HEK293T (cell line): ENCODE results near the gene DCAF17.

Experiments
- CTCF ChIA-PET: fragments of 350-600 bp; formaldehyde crosslinking; extraction: SDS; loops from one replicate; lab custom pipeline; 2021; ENCODE audit warnings: antibody characterized with exemption, inconsistent platforms; lab: Yijun Ruan, JAX
- POLR2A ChIA-PET: fragments of 350-600 bp; formaldehyde crosslinking; extraction: SDS; loops from one replicate; lab custom pipeline; 2020; ENCODE audit warnings: antibody characterized with exemption, inconsistent platforms; lab: Yijun Ruan, JAX
- DNase-seq: peaks from one replicate; pipeline ENCODE4 v3.0.0; 2012; ENCODE audit warnings: mixed read lengths; ENCODE audit errors: extremely low spot score
- ARNT ChIP-seq: fragments of 450-650 bp; IDR thresholded peaks from 2 replicates; pipeline ENCODE4 v1.6.1; 2017; ENCODE audit warnings: mild to moderate bottlenecking
- BHLHE40 ChIP-seq: fragments of 450-650 bp; IDR thresholded peaks from 2 replicates; pipeline ENCODE4 v1.6.1; 2016; ENCODE audit warnings: mild to moderate bottlenecking, moderate library complexity, borderline replicate concordance
- CTBP1 ChIP-seq: fragments of 450-650 bp; IDR thresholded peaks from 2 replicates; pipeline ENCODE4 v1.6.1; 2016; ENCODE audit warnings: borderline replicate concordance
- ELF4 ChIP-seq: fragments of 450-650 bp; IDR thresholded peaks from 2 replicates; pipeline ENCODE4 v1.6.1; 2017; ENCODE audit warnings: antibody characterized with exemption
- FOXA1 ChIP-seq: fragments of 450-650 bp; IDR thresholded peaks from 2 replicates; pipeline ENCODE4 v1.6.1; 2016; ENCODE audit warnings: mild to moderate bottlenecking
- FOXK2 ChIP-seq: fragments of 450-650 bp; IDR thresholded peaks from 2 replicates; pipeline ENCODE4 v1.6.1; 2016; ENCODE audit warnings: mild to moderate bottlenecking
- FOXM1 ChIP-seq: fragments of 450-650 bp; IDR thresholded peaks from 2 replicates; pipeline ENCODE4 v1.6.1; 2017; ENCODE audit warnings: mild to moderate bottlenecking, borderline replicate concordance
- HDGF ChIP-seq: fragments of 450-650 bp; IDR thresholded peaks from 2 replicates; pipeline ENCODE4 v1.6.1; 2017; ENCODE audit warnings: antibody characterized with exemption, borderline replicate concordance
- L3MBTL2 ChIP-seq: fragments of 450-650 bp; conservative IDR thresholded peaks from 2 replicates; pipeline ENCODE4 v1.6.1; 2016; ENCODE audit warnings: mild to moderate bottlenecking
- LEF1 ChIP-seq: fragments of 450-650 bp; IDR thresholded peaks from 2 replicates; pipeline ENCODE4 v1.6.1; 2017; ENCODE audit warnings: mild to moderate bottlenecking, borderline replicate concordance
- NFRKB ChIP-seq: fragments of 450-650 bp; IDR thresholded peaks from 2 replicates; pipeline ENCODE4 v1.6.1; 2016; ENCODE audit warnings: mild to moderate bottlenecking, moderate library complexity
- SP1 ChIP-seq: fragments of 450-650 bp; IDR thresholded peaks from 2 replicates; pipeline ENCODE4 v1.6.1; 2017
- SUZ12 ChIP-seq: fragments of 450-650 bp; IDR thresholded peaks from 2 replicates; pipeline ENCODE4 v1.6.1; 2016; ENCODE audit warnings: mild to moderate bottlenecking
- TARDBP ChIP-seq: fragments of 450-650 bp; IDR thresholded peaks from 2 replicates; pipeline ENCODE4 v1.6.1; 2016
- ZNF384 ChIP-seq: fragments of 450-650 bp; IDR thresholded peaks from 2 replicates; pipeline ENCODE4 v1.6.1; 2016
- TF ChIP-seq, protein P1 (sequence below): fragments of 450-650 bp; IDR thresholded peaks from 2 replicates; pipeline ENCODE4 v1.6.1; 2016

DCAF17 gene

DNA sequence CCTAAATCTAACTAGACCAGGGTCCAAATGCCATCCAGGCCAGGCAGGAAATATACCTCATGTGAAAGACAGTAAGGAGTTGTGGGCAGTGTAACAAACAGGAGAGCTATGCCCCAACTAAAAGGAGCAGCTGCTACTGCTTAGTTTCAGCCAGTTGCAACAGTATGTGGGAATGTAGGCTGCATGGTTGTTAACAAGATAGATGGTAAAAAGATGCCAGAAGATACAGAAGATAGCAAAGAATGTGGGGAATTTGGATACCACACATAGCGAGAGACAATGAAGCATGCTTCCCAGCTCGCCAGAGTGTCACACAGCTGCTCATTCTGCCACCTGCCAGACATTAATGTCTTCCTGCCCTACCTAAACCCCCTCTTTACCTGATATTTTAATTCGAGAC is 48.9 kb downstream of the DCAF17 start:
- no peak for DNase-seq
- CTCF ChIA-PET, result no interaction called here
- TF ChIP-seq ZNF384, result no peak
- no peak for TF ChIP-seq L3MBTL2
- no peak for TF ChIP-seq HDGF
- no peak for TF ChIP-seq FOXK2
- TF ChIP-seq TARDBP, result no peak
- TF ChIP-seq LEF1, result no peak
- no peak for TF ChIP-seq NFRKB
- no peak for TF ChIP-seq FOXA1
- no peak for TF ChIP-seq BHLHE40
- POLR2A ChIA-PET, result no interaction called here

DNA sequence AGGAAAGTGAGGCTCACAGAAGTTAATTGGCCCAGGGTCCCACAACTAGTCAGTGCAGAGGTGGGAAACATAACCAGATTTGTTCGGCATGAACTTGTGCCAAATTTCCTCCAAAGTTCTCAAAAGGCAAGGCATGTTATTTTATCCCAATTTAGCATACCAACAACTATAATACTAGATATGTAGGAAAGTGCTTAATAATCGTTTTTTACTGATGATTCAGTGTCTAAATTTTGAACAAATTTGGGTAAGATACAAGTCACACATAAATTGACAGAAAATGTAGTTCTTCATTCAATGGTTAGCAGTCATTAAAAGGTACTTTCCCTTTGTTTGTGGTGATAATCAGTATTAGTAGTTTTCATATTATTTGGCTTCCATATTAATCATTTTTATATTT is 49.8 kb downstream of the DCAF17 start:
- DNase-seq, result no peak
- ChIA-PET CTCF (no interaction called here), POLR2A (no interaction called here)
- TF ChIP-seq FOXM1 (no peak), TARDBP (no peak), ELF4 (no peak), L3MBTL2 (no peak), HDGF (no peak), ARNT (no peak)
- TF ChIP-seq, protein P1, sequence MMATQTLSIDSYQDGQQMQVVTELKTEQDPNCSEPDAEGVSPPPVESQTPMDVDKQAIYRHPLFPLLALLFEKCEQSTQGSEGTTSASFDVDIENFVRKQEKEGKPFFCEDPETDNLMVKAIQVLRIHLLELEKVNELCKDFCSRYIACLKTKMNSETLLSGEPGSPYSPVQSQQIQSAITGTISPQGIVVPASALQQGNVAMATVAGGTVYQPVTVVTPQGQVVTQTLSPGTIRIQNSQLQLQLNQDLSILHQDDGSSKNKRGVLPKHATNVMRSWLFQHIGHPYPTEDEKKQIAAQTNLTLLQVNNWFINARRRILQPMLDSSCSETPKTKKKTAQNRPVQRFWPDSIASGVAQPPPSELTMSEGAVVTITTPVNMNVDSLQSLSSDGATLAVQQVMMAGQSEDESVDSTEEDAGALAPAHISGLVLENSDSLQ, result no peak

DNA sequence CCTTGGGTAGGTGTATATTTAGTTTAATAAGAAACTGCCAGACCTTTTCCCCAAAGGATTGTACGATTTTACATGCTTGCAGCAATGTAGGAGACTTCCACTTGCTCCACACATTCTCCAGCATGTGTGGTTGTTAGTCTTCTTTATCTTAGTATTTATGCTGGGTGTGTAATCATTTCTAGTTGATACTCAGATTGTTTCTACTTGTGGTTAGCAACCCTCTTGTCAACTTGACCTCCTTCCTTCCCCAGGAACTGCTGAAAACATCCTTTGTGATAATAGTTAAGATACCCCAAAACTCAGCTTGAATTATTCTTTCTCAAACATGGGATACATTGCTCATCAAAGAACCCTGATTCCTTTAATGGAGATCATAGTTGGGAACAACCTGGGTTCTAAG is 51.1 kb downstream of the DCAF17 start:
- TF ChIP-seq FOXM1, result no peak
- no peak for TF ChIP-seq LEF1
- TF ChIP-seq SUZ12, result no peak
- no peak for TF ChIP-seq ZNF384
- TF ChIP-seq, protein P1, result no peak
- no peak for TF ChIP-seq FOXA1
- TF ChIP-seq FOXK2, result no peak
- no peak for DNase-seq
- CTCF ChIA-PET, result no interaction called here
- POLR2A ChIA-PET, result no interaction called here

DNA sequence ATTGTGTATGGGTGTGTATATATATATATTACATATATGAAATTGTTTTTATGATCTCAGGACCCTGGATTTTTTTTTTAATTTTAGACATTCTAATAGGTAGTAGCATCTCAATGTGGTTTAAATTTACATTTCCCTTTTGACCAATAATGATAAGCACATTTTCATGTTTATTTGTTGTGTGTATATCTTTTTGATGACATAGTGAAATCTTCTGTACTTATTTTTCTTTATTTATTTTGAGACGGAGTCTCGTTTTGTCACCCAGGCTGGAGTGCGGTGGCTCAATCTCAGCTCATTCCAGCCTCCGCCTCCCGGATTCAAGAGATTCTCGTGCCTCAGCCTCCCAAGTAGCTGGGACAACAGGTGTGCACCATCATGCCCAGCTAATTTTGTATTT is 53.2 kb downstream of the DCAF17 start:
- ChIA-PET CTCF (interaction anchor here (0.7 kb wide), 1 partner anchor 119 kb away, joined by 3 read pairs; no protein-coding TSS in a partner anchor), POLR2A (no interaction called here)
- DNase-seq, result no peak
- no peak for TF ChIP-seq FOXK2
- no peak for TF ChIP-seq CTBP1
- no peak for TF ChIP-seq L3MBTL2
- TF ChIP-seq HDGF, result no peak
- TF ChIP-seq TARDBP, result no peak
- no peak for TF ChIP-seq LEF1
- no peak for TF ChIP-seq BHLHE40
- TF ChIP-seq ZNF384, result no peak
- no peak for TF ChIP-seq FOXA1
- no peak for TF ChIP-seq ARNT

DNA sequence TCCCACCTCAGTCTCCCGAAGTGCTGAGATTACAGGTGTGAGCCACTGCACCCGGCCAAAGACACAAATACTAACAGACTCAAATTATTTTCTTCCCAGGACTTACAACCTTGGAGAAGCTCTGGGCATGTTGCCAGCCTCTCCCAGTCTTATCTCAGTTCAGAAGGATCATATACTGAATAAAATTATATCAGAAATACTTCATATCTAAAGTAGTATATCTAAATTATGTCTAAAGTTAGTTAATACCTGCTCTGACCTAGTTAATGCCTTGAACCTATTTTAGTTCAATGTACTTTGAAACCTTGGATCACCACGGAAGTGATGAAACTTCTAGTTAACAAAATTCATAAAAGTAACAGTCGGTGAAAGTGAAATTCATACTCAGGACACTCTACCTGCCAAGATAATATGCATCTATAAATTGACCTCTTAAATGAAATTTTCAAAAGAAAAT is 53.8 kb downstream of the DCAF17 start:
- no peak for TF ChIP-seq NFRKB
- TF ChIP-seq FOXK2, result no peak
- no peak for TF ChIP-seq CTBP1
- TF ChIP-seq ARNT, result no peak
- TF ChIP-seq, protein P1, result no peak
- no peak for TF ChIP-seq SUZ12
- no peak for TF ChIP-seq HDGF
- TF ChIP-seq SP1, result no peak
- no peak for TF ChIP-seq TARDBP
- CTCF ChIA-PET, result interaction anchor here (0.7 kb wide), 1 partner anchor 119 kb away, joined by 3 read pairs; no protein-coding TSS in a partner anchor

DNA sequence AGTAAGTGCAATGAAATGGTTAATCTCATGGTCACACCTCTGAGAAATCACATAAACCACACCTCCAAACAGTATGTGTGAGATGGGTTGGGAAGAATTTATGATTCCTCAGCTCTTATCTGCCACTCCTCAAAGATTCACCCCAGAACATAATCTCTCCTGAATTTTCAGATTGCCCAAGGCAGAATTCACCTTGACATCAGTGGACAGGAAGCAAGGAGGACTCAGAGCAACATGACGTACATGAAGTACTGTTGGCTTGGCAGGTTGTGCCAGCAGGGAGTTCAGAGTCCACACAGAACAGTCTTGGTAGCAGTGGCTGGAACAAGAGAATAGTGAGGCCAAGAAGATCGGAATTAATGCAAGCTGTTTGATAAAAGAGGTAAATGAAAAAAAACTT is 56.6 kb downstream of the DCAF17 start:
- ChIA-PET CTCF (no interaction called here), POLR2A (no interaction called here)
- no peak for TF ChIP-seq TARDBP
- no peak for TF ChIP-seq ARNT
- no peak for TF ChIP-seq FOXM1
- TF ChIP-seq L3MBTL2, result no peak
- TF ChIP-seq, protein P1, result no peak
- no peak for TF ChIP-seq HDGF
- TF ChIP-seq SP1, result no peak
- TF ChIP-seq FOXK2, result no peak
- no peak for TF ChIP-seq SUZ12
- TF ChIP-seq BHLHE40, result no peak
- no peak for TF ChIP-seq FOXA1
- TF ChIP-seq NFRKB, result no peak
- no peak for DNase-seq

More for the DNA sequence above, 53.8 kb downstream of the DCAF17 start:
- DNase-seq, result no peak
- POLR2A ChIA-PET, result no interaction called here

DNA sequence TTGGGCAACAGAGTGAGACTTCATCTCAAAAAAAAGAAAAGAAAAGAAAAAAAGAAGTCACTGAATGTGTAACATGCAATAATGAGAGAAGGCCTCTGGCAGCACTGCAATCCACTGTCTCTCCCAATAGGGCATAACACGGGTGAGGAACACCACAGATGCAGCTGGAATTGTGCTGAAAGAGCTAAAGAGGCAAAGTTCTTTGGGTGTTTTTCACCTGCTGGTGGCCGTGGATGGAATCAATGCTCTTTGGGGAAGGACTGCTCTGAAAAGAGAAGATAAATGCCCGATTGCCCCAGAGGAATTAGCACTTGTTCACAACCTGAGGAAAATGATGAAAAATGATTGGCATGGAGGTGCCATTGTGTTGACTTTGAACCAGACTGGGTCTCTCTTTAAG is 57.3 kb downstream of the DCAF17 start:
- CTCF ChIA-PET, result no interaction called here
- DNase-seq, result no peak
- POLR2A ChIA-PET, result no interaction called here
- TF ChIP-seq FOXA1 (no peak), CTBP1 (no peak), FOXM1 (no peak), BHLHE40 (no peak), FOXK2 (no peak), TARDBP (no peak), SUZ12 (no peak), L3MBTL2 (no peak), LEF1 (no peak), ZNF384 (no peak), ARNT (no peak), HDGF (no peak), NFRKB (no peak), SP1 (no peak), ELF4 (no peak)
- TF ChIP-seq, protein P1, result no peak
